HEK293T (cell line): ENCODE measurements around the gene DLX3.
"Not testable (repeated sequence)": the region's sequence is repeated elsewhere in the genome, so short reads cannot be mapped to it uniquely, and the experiment has no call there.

ENCODE experiments used
- CTCF ChIA-PET: fragments of 350-600 bp; formaldehyde crosslinking; extraction: SDS; loops from one replicate; lab custom pipeline; 2021; ENCODE audit warnings: antibody characterized with exemption, inconsistent platforms; lab: Yijun Ruan, JAX
- POLR2A ChIA-PET: fragments of 350-600 bp; formaldehyde crosslinking; extraction: SDS; loops from one replicate; lab custom pipeline; 2020; ENCODE audit warnings: antibody characterized with exemption, inconsistent platforms; lab: Yijun Ruan, JAX
- DNase-seq: peaks from one replicate; pipeline ENCODE4 v3.0.0; 2012; ENCODE audit warnings: mixed read lengths; ENCODE audit errors: extremely low spot score
- ARNT ChIP-seq: fragments of 450-650 bp; IDR thresholded peaks from 2 replicates; pipeline ENCODE4 v1.6.1; 2017; ENCODE audit warnings: mild to moderate bottlenecking
- BHLHE40 ChIP-seq: fragments of 450-650 bp; IDR thresholded peaks from 2 replicates; pipeline ENCODE4 v1.6.1; 2016; ENCODE audit warnings: mild to moderate bottlenecking, moderate library complexity, borderline replicate concordance
- CTBP1 ChIP-seq: fragments of 450-650 bp; IDR thresholded peaks from 2 replicates; pipeline ENCODE4 v1.6.1; 2016; ENCODE audit warnings: borderline replicate concordance
- ELF4 ChIP-seq: fragments of 450-650 bp; IDR thresholded peaks from 2 replicates; pipeline ENCODE4 v1.6.1; 2017; ENCODE audit warnings: antibody characterized with exemption
- FOXA1 ChIP-seq: fragments of 450-650 bp; IDR thresholded peaks from 2 replicates; pipeline ENCODE4 v1.6.1; 2016; ENCODE audit warnings: mild to moderate bottlenecking
- FOXK2 ChIP-seq: fragments of 450-650 bp; IDR thresholded peaks from 2 replicates; pipeline ENCODE4 v1.6.1; 2016; ENCODE audit warnings: mild to moderate bottlenecking
- FOXM1 ChIP-seq: fragments of 450-650 bp; IDR thresholded peaks from 2 replicates; pipeline ENCODE4 v1.6.1; 2017; ENCODE audit warnings: mild to moderate bottlenecking, borderline replicate concordance
- HDGF ChIP-seq: fragments of 450-650 bp; IDR thresholded peaks from 2 replicates; pipeline ENCODE4 v1.6.1; 2017; ENCODE audit warnings: antibody characterized with exemption, borderline replicate concordance
- L3MBTL2 ChIP-seq: fragments of 450-650 bp; conservative IDR thresholded peaks from 2 replicates; pipeline ENCODE4 v1.6.1; 2016; ENCODE audit warnings: mild to moderate bottlenecking
- LEF1 ChIP-seq: fragments of 450-650 bp; IDR thresholded peaks from 2 replicates; pipeline ENCODE4 v1.6.1; 2017; ENCODE audit warnings: mild to moderate bottlenecking, borderline replicate concordance
- NFRKB ChIP-seq: fragments of 450-650 bp; IDR thresholded peaks from 2 replicates; pipeline ENCODE4 v1.6.1; 2016; ENCODE audit warnings: mild to moderate bottlenecking, moderate library complexity
- SP1 ChIP-seq: fragments of 450-650 bp; IDR thresholded peaks from 2 replicates; pipeline ENCODE4 v1.6.1; 2017
- SUZ12 ChIP-seq: fragments of 450-650 bp; IDR thresholded peaks from 2 replicates; pipeline ENCODE4 v1.6.1; 2016; ENCODE audit warnings: mild to moderate bottlenecking
- TARDBP ChIP-seq: fragments of 450-650 bp; IDR thresholded peaks from 2 replicates; pipeline ENCODE4 v1.6.1; 2016
- ZNF384 ChIP-seq: fragments of 450-650 bp; IDR thresholded peaks from 2 replicates; pipeline ENCODE4 v1.6.1; 2016
- TF ChIP-seq, protein P1 (sequence below): fragments of 450-650 bp; IDR thresholded peaks from 2 replicates; pipeline ENCODE4 v1.6.1; 2016

The DLX3 gene

DNA sequence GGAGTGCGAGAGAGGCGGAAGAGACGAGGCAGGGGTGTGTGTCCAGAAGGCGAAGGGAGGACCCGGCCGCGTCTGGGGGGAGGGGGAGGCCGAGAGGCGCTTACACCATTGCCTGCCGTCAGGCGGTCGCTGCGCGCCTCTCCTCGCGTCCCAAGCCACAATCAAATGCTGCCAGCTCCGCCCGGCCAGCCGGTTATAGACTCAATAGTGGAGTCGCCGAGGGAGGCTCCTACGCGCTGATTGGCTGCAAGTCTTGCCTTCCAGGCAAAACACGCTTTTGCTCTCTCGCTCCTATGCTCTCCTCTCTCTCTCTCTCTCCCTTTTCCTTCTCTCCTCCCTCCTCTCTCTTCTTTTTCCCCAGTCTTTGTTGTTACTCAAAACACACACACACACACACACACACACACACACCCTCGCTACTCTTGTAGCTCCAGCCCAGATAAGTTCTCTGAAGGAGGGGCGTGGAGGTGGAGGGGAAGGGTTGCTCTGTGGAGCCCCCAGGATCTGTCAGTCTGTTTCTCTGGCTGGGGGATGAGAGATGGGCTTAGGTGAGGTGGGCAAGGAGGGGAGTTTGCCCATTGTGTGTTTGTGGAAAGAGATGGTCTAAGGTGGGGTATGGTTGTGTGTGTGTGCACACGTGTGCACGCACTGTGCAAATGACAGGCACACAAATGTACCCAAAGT, at the start of gene DLX3:
Gene DLX3, minus strand, starts transcription at position 170 of the 684 bp plus-strand sequence. CDS start 226 bp downstream, outside the sequence.
- TF ChIP-seq FOXM1 = no peak
- POLR2A ChIA-PET = interaction anchor here (0.8 to 1.5 kb wide), 4 partner anchors 19 to 81 kb away, joined by 3 to 4 read pairs (median 4); no protein-coding TSS in a partner anchor
- CTCF ChIA-PET = interaction anchor here (0.6 to 5.7 kb wide), 13 partner anchors 43 to 244 kb away, joined by 3 to 72 read pairs (median 5); no protein-coding TSS in a partner anchor
- peak; percentile 78 for DNase-seq

DNA sequence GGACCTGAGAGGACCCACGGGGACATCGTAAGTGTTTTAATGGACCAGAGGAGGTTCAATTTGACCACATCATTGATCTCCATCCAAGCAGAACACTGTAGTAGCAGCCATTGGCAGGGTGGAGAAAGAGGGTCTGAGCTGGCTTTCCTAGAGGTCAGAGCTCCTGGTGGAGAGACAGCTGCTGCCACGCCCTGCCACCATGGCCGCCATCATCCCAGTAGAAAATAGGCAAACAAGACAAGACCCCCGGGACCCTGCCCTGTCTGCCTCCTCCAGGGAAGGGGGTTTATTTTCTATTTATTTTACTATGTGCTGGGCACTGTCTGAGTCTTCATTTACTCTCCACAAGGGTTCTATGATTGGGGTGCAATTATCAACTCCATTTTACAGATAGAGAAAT, 49.5 kb upstream of the DLX3 start:
- TF ChIP-seq TARDBP = no peak
- ChIA-PET POLR2A (no interaction called here), CTCF (interaction anchor here (0.6 to 2.2 kb wide), 3 partner anchors 12 to 78 kb away, joined by 3 to 7 read pairs (median 3); no protein-coding TSS in a partner anchor)
- DNase-seq = no peak

DNA sequence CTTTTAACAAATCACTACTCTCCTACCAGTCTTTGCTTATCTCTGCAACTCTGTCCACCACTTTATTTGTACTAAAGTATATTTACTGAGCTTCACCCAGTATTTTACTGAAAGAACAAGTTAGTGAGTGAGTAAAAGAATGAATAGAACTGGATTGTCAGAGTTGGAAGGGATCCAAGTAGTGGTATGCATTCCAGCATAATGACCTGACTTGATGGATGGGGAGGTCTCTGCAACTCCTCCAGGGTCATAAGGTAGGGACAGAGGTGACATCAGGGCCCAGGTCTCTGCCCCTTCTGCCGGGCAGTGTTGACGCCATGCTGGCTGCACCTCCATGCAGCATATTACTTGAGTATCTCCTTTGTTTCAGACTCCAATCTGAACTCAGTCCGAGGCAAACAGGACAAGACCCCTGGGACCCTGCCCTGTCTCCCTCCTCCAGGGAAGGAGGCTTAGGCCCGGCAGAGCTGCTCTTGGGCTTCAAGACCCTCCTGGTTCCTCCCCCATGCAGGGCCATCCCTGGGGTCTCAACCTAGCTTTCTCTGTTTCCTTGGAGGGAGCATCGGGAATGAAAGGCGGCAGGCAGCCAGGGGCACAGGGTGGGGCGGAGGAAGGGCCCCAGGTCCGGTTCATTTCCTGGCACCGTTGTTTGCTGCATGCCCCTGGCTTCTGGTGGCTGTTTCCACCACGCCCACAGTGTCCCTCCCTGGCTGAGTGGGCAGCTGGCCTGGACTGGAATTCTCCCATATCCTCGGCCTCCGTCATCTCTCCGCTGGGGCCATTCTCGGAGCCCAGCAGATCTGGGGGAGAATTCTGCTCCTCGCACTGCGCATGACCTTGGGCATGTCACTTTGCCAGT, 48.5 kb upstream of the DLX3 start:
- CTCF ChIA-PET = interaction anchor here (1.0 to 2.2 kb wide), 2 partner anchors 10 to 44 kb away, joined by 3 to 7 read pairs; no protein-coding TSS in a partner anchor
- DNase-seq = no peak
- TF ChIP-seq NFRKB (no peak), TARDBP (no peak), CTBP1 (no peak), ELF4 (no peak), LEF1 (no peak), L3MBTL2 (no peak), FOXM1 (no peak), SP1 (no peak), FOXK2 (no peak), ARNT (no peak), HDGF (no peak), SUZ12 (no peak), ZNF384 (no peak), BHLHE40 (no peak), FOXA1 (no peak)
- TF ChIP-seq, protein P1, sequence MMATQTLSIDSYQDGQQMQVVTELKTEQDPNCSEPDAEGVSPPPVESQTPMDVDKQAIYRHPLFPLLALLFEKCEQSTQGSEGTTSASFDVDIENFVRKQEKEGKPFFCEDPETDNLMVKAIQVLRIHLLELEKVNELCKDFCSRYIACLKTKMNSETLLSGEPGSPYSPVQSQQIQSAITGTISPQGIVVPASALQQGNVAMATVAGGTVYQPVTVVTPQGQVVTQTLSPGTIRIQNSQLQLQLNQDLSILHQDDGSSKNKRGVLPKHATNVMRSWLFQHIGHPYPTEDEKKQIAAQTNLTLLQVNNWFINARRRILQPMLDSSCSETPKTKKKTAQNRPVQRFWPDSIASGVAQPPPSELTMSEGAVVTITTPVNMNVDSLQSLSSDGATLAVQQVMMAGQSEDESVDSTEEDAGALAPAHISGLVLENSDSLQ = no peak
- POLR2A ChIA-PET = no interaction called here

DNA sequence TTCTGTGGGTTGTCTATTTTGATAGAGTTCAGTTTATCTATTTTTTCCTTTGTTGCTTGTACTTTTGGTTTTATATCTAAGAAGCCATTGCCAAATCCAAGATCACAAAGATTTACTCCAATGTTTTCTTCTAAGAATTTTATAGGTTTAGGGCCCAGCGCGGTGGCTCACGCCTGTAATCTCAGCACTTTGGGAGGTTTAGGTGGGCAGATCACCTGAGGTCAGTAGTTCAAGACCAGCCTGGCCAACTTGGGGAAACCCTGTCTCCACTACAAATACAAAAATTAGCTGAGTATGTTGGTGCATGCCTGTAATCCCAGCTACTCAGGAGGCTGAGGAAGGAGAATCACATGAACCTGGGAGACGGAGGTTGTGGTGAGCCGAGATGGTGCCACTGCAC, 47.2 kb upstream of the DLX3 start:
- DNase-seq = no peak
- TF ChIP-seq FOXK2 = no peak
- TF ChIP-seq HDGF = no peak
- TF ChIP-seq ELF4 = no peak
- no peak for TF ChIP-seq SP1
- no peak for TF ChIP-seq FOXA1
- TF ChIP-seq ZNF384 = no peak
- TF ChIP-seq BHLHE40 = no peak
- no peak for TF ChIP-seq FOXM1
- no peak for TF ChIP-seq LEF1
- no peak for TF ChIP-seq TARDBP
- no peak for TF ChIP-seq L3MBTL2
- no peak for TF ChIP-seq NFRKB
- no peak for TF ChIP-seq ARNT
- no peak for TF ChIP-seq CTBP1
- TF ChIP-seq SUZ12 = no peak
- TF ChIP-seq, protein P1 = no peak
- POLR2A ChIA-PET = no interaction called here
- CTCF ChIA-PET = no interaction called here

DNA sequence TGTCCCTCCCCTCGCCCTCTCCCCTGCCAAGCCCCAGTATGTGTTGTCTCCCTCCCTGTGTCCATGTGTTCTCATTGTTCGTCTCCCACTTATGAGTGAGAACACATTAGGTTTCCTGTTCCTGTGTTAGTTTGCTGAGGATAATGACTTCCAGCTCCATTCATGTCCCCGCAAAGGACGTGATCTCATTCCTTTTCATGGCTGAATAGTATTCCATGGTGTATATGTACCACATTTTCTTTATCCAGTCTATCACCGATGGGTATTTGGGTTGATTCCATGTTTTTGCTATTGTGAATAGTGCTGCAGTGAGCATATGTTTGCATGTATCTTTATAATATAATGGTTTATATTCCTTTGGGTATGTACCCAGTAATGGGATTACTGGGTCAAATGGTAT, 45.5 kb upstream of the DLX3 start:
- CTCF ChIA-PET, POLR2A ChIA-PET, DNase-seq: not testable (repeated sequence)

DNA sequence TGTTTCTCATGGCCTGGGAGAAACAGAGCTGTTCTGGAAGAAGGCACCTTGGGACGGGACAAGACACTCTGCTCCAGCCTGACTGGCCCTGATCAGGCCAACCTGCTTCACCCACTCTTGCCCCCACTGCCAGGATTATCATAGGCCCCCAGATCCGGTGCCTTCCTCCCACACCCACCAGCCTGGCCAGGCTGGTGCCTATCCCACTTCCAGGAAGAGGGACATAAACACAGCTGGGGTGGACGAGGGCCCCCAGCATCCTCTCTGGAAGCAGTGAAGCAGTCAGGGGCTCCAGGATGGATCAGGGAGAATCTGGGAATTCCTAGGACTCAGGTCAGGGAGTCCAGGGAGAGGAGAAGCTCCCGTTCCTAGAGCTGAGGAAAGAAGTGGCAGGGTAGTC, 44.0 kb upstream of the DLX3 start:
- ChIA-PET POLR2A (interaction anchor here (1.3 kb wide), 1 partner anchor 17 kb away, joined by 3 read pairs; the partner anchor contains the start of gene ITGA3), CTCF (no interaction called here)
- TF ChIP-seq FOXA1 (no peak), BHLHE40 (no peak), FOXM1 (no peak), FOXK2 (no peak), L3MBTL2 (no peak), ZNF384 (no peak), ARNT (no peak), SP1 (no peak)
- TF ChIP-seq, protein P1 = no peak
- no peak for DNase-seq
